Measurements from ENCODE around the gene GALNT16. TPM values are rescaled to one million over a fixed set of nuclear protein-coding genes. Genes with fewer than 3 reads are reported as not detected.

The GALNT16 gene
- total RNA-seq, 2 experiments from 2014 or later = 0.09 TPM; not detected in 1

- H3K27ac ChIP-seq (ENCODE audit: low read depth, low read length, poor library complexity, severe bottlenecking) = no peak overlapping the region
- no peak for DNase-seq (ENCODE audit: low spot score)
- no peaks in the 10 kb centered on the region for H3K4me1 ChIP-seq (ENCODE audit: insufficient read depth, low read length, poor library complexity, severe bottlenecking)
- no peak overlapping the region for H3K4me3 ChIP-seq (ENCODE audit: low read depth, low read length, poor library complexity, severe bottlenecking)
- no TSS peak for BruUV-seq (replicated peaks)
- H3K9me2 ChIP-seq (ENCODE audit: insufficient read depth, low read length) = no peaks in the 10 kb centered on the region
- POLR2A ChIA-PET = no interaction called here
- no peak overlapping the region for H3K4me2 ChIP-seq (ENCODE audit: low read length)
- H4K20me1 ChIP-seq (ENCODE audit: insufficient read depth, low read length) = no peaks in the 10 kb centered on the region
- H3K36me3 ChIP-seq (ENCODE audit: insufficient read depth, low read length) = no peaks in the 10 kb centered on the region
- TF ChIP-seq EZH2phosphoT487 (IDR thresholded peaks at IDR 0.05; ENCODE audit: borderline replicate concordance, low read depth, low read length) = no peak
- TF ChIP-seq, protein P1, sequence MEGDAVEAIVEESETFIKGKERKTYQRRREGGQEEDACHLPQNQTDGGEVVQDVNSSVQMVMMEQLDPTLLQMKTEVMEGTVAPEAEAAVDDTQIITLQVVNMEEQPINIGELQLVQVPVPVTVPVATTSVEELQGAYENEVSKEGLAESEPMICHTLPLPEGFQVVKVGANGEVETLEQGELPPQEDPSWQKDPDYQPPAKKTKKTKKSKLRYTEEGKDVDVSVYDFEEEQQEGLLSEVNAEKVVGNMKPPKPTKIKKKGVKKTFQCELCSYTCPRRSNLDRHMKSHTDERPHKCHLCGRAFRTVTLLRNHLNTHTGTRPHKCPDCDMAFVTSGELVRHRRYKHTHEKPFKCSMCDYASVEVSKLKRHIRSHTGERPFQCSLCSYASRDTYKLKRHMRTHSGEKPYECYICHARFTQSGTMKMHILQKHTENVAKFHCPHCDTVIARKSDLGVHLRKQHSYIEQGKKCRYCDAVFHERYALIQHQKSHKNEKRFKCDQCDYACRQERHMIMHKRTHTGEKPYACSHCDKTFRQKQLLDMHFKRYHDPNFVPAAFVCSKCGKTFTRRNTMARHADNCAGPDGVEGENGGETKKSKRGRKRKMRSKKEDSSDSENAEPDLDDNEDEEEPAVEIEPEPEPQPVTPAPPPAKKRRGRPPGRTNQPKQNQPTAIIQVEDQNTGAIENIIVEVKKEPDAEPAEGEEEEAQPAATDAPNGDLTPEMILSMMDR (conservative IDR thresholded peaks at IDR 0.05; ENCODE audit: low read length) = no peak
- intact Hi-C loops (cut with micrococcal nuclease; ENCODE audit: unreplicated experiment) = no loop called here
- no peak overlapping the region for H2AFZ ChIP-seq (ENCODE audit: low read length)
- no peaks in the 10 kb centered on the region for H3K79me2 ChIP-seq (ENCODE audit: insufficient read depth, low read depth, low read length)
- no peaks in the 10 kb centered on the region for H3K9me3 ChIP-seq (ENCODE audit: low read length)
- CTCF ChIA-PET (ENCODE audit: unreplicated experiment) = no interaction called here
Measured at GRCh38 chr14:69238883-69239282, 21.1 kb upstream of the GALNT16 start.

- Histone ChIP-seq H3K4me1 (ENCODE audit: insufficient read depth, low read length, poor library complexity, severe bottlenecking) (no peaks in the 10 kb centered on the region), H3K4me2 (ENCODE audit: low read length) (no peak overlapping the region), H3K79me2 (ENCODE audit: insufficient read depth, low read depth, low read length) (no peaks in the 10 kb centered on the region), H3K36me3 (ENCODE audit: insufficient read depth, low read length) (no peaks in the 10 kb centered on the region), H2AFZ (ENCODE audit: low read length) (no peak overlapping the region), H4K20me1 (ENCODE audit: insufficient read depth, low read length) (no peaks in the 10 kb centered on the region), H3K9me2 (ENCODE audit: insufficient read depth, low read length) (no peaks in the 10 kb centered on the region), H3K9me3 (ENCODE audit: low read length) (no peaks in the 10 kb centered on the region), H3K4me3 (ENCODE audit: low read depth, low read length, poor library complexity, severe bottlenecking) (no peak overlapping the region), H3K27ac (ENCODE audit: low read depth, low read length, poor library complexity, severe bottlenecking) (no peak overlapping the region)
- intact Hi-C loops (cut with micrococcal nuclease; ENCODE audit: unreplicated experiment) = loop anchor here (5.0 kb wide), 3 partner anchors 112 to 237 kb away; no protein-coding TSS in a partner anchor
- CTCF ChIA-PET (ENCODE audit: unreplicated experiment) = no interaction called here
- no peak for DNase-seq (ENCODE audit: low spot score)
- POLR2A ChIA-PET = no interaction called here
- no peak for TF ChIP-seq EZH2phosphoT487 (IDR thresholded peaks at IDR 0.05; ENCODE audit: borderline replicate concordance, low read depth, low read length)
- TF ChIP-seq, protein P1 (conservative IDR thresholded peaks at IDR 0.05; ENCODE audit: low read length) = no peak
- no TSS peak for BruUV-seq (replicated peaks)
Measured at GRCh38 chr14:69240527-69241173, 19.3 kb upstream of the GALNT16 start.

DNA sequence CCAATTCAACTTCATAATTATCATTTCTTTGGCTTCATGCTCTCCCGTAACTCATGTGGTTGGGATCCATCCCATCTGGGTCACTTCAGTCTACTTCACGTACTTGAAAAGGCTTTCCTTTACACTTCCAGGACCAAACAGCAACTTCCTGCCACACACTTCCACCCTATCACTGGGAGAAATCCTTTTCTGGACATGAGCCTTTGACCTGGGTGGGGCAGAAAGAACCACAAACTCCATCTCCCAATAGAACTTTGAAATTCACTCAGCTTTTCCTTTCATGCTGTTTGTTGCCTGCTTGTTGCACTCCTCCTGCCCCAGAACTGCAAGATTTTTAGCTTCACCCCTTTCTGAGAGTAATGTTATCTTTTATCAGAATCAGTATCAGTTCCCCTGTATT, 18.4 kb upstream of the GALNT16 start:
- Histone ChIP-seq H3K4me3 (ENCODE audit: low read depth, low read length, poor library complexity, severe bottlenecking) (no peak overlapping the region), H3K9me2 (ENCODE audit: insufficient read depth, low read length) (no peaks in the 10 kb centered on the region), H3K36me3 (ENCODE audit: insufficient read depth, low read length) (no peaks in the 10 kb centered on the region), H3K4me2 (ENCODE audit: low read length) (no peak overlapping the region), H3K79me2 (ENCODE audit: insufficient read depth, low read depth, low read length) (no peaks in the 10 kb centered on the region), H3K27ac (ENCODE audit: low read depth, low read length, poor library complexity, severe bottlenecking) (no peak overlapping the region), H3K4me1 (ENCODE audit: insufficient read depth, low read length, poor library complexity, severe bottlenecking) (no peaks in the 10 kb centered on the region), H3K9me3 (ENCODE audit: low read length) (no peaks in the 10 kb centered on the region), H2AFZ (ENCODE audit: low read length) (no peak overlapping the region), H4K20me1 (ENCODE audit: insufficient read depth, low read length) (no peaks in the 10 kb centered on the region)
- intact Hi-C loops (cut with micrococcal nuclease; ENCODE audit: unreplicated experiment) = loop anchor here (5.0 kb wide), 3 partner anchors 111 to 236 kb away; no protein-coding TSS in a partner anchor
- no TSS peak for BruUV-seq (replicated peaks)
- CTCF ChIA-PET (ENCODE audit: unreplicated experiment) = no interaction called here
- TF ChIP-seq EZH2phosphoT487 (IDR thresholded peaks at IDR 0.05; ENCODE audit: borderline replicate concordance, low read depth, low read length) = no peak
- TF ChIP-seq, protein P1 (conservative IDR thresholded peaks at IDR 0.05; ENCODE audit: low read length) = no peak
- DNase-seq (ENCODE audit: low spot score) = no peak
- POLR2A ChIA-PET = no interaction called here

Data from OCI-LY7 (cell line).